GM21717 (cell line): ENCODE data around the gene PSMB3.
A peak's percentile ranks its signal among the peaks of the same experiment; 100 is the strongest.
"Not testable (repeated sequence)": the region's sequence is repeated elsewhere in the genome, so short reads cannot be mapped to it uniquely, and the experiment has no call there.

Experiments used
- ATAC-seq: cut with Tn5 transposase; IDR thresholded peaks from one replicate; pipeline ENCODE4 v1.9.1; 2021; ENCODE audit warnings: mild to moderate bottlenecking, moderate library complexity; ENCODE audit not compliant: unreplicated experiment

PSMB3 gene

DNA sequence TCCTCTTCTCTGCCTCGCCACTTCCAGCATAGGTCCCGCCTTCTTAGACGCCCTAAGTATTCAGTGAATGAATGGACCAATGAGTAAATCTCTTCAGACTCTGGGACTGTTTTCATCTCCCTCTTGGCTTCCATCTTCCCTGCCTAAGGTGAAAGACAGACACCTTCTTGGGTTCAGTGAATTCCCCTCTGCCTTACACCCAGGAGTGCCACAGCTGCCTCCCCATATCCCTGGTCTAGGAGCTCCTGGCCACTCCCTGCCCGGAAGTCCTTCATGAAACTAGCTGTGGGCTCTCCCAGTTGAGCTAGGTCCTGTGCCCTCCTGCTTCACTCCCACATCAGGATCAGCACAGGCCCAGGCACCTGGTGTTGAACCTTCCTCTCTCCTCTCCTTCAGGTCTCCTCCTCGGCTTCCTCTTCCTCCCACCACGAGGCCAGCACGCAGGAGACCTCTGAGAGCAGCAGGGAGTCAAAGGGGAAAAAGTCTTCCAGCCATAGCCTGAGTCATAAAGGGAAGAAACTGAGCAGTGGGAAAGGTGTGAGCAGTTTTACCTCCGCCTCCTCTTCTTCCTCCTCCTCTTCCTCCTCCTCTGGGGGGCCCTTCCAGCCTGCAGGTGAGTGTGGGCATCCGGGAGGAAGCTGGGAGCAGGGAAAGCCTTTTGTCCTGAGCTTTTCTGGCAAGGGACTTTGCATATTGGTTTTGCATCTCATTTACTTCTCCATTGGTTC, 37.2 kb upstream of the PSMB3 start:
- no peak for ATAC-seq

DNA sequence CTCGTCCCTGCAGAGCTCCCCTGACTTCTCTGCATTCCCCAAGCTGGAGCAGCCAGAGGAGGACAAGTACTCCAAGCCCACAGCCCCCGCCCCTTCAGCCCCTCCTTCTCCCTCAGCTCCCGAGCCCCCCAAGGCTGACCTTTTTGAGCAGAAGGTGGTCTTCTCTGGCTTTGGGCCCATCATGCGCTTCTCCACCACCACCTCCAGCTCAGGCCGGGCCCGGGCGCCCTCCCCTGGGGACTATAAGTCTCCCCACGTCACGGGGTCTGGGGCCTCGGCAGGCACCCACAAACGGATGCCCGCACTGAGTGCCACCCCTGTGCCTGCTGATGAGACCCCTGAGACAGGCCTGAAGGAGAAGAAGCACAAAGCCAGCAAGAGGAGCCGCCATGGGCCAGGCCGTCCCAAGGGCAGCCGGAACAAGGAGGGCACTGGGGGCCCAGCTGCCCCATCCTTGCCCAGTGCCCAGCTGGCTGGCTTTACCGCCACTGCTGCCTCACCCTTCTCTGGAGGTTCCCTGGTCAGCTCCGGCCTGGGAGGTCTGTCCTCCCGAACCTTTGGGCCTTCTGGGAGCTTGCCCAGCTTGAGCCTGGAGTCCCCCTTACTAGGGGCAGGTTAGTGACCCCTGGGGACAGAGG, 36.1 kb upstream of the PSMB3 start:
- no peak for ATAC-seq

DNA sequence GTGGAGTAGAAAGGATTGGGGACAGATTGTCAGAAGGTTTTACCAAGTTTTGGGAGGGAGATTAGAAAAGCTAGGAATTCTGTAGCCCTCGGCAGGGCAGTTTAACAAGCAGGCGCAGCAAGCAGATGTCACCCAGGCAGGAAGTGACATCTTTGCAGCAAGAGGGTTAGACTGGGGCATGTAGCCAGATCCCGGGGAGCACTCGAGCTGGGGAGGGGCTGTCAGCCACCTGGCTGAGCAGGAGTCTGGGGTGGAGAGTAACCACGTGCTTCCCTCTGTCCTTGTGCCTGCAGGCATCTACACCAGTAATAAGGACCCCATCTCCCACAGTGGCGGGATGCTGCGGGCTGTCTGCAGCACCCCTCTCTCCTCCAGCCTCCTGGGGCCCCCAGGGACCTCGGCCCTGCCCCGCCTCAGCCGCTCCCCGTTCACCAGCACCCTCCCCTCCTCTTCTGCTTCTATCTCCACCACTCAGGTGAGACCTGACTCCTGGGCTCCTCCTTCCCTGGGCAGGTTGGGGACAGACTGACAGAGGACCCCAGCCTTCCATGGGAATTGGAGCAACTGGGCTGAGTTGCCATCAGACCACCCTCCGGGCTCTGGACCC, 35.3 kb upstream of the PSMB3 start:
- ATAC-seq: no peak

DNA sequence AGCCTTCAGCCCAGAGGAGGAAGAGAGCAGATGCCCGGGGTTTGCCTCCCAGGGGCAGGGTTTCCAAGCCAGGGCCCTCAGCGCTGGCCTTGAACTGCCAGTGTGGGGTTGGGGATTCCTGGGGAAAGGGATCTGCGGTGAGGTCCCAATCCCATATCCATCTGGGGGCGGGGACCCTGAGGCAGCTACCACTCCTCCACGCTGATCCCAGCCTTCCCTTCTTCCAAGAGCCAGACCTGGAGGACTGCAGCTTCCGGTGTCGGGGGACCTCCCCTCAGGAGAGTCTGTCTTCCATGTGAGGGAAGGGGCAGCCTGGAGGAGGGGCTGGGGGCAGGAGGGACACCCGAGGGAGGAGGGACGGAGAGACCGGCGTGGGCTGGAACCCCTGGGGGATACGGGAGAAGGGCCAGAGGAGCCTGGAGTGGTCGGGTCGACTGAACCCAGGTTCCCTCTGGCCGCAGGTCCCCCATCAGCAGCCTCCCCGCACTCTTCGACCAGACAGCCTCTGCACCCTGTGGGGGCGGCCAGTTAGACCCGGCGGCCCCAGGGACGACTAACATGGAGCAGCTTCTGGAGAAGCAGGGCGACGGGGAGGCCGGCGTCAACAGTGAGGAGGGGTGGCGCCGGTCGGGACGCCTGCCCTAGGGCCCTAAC, 33.1 kb upstream of the PSMB3 start:
- no peak for ATAC-seq

DNA sequence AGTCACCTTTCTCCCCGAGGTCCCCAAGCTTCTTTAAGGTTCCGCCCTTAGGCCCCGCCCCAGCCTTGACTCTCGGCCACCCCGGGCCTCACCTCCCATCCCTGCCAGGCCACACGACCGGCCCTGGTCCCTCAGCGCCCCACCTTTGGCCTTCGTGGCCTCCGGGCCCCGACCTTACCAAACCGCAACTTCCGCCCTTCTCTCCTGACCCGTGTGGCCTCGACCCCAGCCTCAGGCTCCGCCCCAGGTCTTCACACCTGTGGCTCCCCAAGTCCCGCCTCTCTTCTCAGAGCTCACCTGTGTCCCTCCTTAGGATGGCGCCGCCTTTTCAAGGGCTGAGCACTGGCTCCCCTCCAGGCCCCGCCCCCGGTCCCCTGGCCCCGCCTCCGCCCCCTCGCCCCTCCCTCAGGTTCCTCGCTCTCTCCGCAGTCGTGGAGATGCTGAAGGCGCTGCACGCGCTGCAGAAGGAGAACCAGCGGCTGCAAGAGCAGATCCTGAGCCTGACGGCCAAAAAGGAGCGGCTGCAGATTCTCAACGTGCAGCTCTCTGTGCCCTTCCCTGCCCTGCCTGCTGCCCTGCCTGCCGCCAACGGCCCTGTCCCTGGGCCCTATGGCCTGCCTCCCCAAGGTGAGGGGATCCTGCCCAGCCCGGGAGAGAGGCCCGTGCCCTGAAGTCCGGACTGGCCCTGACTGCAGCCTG, 32.4 kb upstream of the PSMB3 start:
- ATAC-seq: no peak

DNA sequence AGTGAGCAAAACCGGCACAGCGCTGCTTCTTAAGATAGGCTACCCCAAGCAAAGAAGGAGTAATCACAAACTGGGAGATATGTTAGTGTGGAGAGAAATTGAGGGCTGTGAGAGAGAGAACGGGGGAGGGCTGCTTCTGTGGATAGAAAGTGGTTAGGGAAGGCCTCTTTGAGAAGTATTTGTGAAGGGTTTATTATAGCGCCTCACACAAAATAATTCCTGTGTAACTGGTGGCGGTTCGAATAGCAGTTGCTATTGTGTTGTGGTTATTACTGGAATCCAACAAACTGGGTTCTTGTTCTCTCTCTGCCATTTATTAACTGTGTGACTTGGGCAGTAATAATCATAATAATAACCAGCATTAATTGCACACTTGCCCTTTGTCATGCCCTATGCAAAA, 31.6 kb upstream of the PSMB3 start:
- no peak for ATAC-seq

DNA sequence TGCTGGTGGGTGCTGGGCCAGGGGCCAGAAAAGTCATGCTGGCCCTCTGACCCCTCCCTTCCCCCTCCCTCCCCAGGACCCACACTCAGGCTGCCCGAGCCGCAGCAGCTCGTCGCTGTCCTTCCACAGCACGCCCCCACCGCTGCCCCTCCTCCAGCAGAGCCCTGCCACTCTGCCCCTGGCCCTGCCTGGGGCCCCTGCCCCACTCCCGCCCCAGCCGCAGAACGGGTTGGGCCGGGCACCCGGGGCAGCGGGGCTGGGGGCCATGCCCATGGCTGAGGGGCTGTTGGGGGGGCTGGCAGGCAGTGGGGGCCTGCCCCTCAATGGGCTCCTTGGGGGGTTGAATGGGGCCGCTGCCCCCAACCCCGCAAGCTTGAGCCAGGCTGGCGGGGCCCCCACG, 30.7 kb upstream of the PSMB3 start:
- no peak for ATAC-seq

DNA sequence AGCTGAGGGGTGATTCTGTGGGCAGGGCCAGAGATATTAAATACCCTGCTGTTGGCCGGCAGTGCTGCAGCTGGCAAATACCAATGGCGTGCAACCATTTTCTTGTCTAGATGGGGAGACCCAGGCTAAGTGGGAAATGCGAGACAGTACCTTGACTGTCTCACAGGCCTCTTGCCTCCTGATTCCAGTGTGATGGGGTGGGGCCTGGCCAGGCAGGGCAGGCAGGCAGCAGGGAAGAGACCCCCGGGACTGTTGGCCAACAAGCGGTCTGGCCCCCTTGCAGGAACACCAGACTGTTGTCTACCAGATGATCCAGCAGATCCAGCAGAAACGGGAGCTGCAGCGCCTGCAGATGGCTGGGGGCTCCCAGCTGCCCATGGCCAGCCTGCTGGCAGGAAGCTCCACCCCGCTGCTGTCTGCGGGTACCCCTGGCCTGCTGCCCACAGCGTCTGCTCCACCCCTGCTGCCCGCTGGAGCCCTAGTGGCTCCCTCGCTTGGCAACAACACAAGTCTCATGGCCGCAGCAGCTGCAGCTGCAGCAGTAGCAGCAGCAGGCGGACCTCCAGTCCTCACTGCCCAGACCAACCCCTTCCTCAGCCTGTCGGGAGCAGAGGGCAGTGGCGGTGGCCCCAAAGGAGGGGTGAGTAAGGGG, 28.1 kb upstream of the PSMB3 start:
- no peak for ATAC-seq

DNA sequence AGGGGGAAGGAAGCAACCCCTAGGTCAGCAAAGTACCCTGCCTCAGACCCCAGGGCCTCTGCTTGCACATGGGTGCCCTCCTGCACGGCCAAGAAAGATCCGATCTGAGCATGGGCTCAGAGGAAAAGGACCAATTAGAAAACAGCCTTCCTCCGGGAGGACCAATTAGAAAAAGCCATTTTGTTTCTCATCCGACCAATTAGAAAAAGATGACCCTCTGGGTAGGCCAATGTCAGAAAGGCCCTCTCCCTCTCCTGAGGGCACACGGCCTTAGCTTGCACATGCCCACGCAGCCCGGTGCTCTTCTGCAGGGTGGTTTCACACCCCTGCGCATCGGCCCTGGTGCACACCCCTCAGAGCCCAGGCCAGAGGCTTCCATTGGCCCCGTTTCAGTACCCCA, 27.5 kb upstream of the PSMB3 start:
- ATAC-seq: no peak

DNA sequence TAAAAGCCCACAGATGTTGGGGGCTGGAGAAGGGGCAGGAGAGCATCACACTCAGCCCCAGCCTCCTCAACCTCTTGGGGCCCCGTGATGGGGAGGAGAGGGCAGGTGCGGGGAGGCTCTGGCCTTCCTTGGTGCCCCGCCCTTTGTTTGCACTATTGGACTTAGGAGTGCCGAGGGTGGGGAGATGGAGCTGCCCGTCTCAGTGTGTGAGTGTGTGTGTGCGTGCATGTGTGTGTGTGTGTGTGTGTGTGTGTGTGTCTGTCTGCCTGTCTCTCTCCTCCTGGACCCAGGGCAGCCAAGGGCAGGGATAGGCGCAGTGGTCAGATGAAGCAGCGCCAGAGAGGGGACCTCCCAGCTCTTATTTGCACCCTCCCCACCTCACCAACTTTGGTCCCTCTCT, 26.4 kb upstream of the PSMB3 start:
- not testable (repeated sequence) for ATAC-seq

DNA sequence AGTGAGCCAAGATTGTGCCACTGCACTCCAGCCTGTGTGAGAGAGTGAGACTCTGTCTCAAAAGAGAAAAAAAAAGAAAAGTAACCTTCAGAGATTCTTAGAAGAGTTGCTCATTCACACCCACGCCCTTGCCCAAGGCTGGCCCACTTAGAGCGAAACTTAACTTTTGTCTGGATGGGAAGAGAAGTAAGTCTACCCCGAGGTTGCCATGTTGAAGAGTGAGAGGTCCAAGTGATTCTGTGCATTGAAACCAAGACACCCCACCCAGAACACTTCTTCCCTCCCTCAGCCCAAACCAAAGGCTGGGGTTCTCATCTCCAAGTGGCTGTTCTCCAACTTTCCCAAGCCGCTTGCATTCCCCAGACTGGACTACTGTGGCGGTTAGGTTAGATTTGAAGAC, 24.8 kb upstream of the PSMB3 start:
- no peak for ATAC-seq

DNA sequence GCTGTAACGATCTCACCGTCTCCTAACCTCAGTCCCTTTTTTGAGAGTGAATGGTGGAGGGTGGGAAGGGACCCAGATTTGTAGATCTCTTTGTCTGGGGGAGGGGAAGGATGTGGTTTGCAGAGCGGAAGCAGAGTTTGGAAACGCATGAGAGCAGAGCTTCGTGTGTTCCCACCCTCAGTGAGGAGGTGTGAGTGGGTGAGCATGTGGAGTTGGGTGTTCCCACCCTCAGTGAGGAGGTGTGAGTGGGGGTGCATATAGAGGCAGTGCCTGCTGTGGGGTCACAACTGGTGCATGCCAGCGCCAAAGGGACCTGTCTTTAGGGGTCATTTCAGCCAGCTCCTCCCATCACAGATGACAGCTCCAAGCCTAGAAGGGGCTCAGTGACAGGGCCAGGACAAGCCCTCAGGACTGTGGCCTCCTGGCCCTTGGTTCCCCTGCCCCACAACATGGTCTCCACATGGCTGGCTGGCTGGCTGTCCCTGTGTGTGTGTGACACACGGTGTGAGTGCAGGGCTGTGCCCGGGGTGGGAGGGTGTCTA, 24.2 kb upstream of the PSMB3 start:
- no peak for ATAC-seq

DNA sequence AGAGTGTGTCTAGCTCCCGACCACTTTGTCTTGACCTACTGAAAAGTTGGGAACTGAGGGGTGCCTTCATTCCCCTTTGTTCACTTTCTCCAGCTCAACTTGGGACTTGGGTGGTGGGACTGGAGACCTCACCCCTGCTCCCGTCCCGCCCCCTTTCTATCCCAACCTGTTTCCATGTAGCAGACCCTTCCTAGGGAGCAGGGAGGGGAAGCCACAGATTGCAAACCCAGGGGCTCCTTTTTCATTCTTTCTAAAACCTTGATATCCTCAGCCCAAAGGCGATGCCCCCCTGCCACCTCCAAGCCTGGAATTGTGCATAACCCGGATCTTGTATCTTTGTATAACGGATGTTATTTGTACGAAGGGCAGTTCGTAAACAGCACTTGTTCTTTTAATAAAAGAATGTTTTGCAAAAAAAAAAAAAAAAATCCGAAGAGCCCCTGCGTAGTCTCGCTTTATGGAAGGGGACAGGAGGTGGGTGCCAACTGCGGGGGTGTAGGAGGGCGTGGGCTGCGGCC, 23.1 kb upstream of the PSMB3 start:
- ATAC-seq: no peak

DNA sequence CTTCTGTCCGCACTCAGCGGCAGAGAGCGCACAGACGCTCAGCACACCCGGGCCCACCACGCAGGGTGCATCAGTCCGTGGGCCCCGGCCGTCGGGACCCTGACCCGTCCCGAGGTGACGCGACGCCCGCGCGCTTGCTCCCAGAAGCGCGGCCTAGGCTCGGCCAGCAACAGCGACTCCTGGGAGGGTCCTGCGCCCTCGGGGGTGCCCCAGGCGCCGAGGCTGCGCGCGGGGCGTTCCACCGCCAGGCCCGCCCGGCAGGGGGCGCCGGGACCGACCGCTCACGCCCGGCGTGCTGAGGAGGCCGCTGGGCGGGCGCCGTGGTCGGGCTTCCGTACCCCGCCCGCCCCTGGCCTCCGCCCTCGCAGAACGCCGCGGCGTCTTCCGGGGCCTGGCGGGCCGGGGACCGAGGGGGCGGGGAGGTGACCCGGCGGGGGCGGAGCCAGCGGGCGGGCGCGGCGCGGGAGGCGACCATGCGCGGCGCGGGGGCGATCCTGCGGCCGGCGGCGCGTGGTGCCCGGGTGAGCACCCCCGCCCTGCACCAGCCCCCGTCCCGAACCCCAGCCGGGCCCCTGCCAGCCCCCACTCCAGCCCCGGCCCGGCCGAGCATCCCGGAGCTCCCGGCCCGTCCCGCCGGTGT, 22.5 kb upstream of the PSMB3 start, which contains the start of gene CISD3:
Gene CISD3 (plus strand): TSS at position 456 of the 640 bp plus-strand sequence. CDS start 18 bp downstream, at position 474.
- peak; percentile 54 for ATAC-seq

DNA sequence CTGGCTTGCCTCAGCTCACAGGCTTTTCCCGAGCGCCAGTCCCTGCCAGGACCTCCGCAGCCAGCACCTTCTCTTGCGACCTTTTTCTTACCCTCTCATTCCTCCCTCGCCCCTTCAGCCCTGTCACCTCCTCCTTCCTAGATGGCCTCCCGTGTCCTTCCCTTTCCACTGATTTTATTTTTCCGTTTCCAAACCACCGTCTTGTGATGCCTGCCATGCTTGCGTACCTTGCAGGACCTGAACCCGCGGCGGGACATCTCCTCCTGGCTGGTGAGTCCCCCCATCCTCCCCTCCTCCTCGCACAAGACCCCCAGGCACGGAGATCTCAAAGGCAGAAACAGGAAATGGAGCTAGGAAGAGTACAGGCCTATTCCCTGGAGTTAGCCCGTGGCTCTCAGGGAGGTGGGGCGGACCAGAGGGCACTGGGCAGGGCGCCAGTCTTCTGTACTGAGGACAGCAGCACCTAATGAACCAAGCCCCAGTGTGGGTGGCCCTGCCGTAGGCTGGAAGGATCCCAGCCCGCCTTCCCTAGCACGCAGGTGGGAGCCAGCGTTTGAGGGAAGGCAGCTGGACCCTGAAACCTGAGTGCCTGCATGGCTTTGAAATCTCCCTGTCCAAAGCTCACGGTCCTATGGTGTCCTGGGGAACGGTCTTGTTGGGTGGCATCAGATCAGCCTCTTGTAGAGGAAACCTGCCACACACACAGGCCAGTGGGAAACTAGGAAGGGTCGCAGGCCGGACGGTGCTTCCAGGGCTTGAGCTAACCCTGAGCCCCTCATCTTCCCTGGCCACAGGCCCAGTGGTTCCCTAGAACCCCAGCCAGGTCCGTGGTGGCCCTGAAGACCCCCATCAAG, 21.8 kb upstream of the PSMB3 start:
- ATAC-seq: no peak

DNA sequence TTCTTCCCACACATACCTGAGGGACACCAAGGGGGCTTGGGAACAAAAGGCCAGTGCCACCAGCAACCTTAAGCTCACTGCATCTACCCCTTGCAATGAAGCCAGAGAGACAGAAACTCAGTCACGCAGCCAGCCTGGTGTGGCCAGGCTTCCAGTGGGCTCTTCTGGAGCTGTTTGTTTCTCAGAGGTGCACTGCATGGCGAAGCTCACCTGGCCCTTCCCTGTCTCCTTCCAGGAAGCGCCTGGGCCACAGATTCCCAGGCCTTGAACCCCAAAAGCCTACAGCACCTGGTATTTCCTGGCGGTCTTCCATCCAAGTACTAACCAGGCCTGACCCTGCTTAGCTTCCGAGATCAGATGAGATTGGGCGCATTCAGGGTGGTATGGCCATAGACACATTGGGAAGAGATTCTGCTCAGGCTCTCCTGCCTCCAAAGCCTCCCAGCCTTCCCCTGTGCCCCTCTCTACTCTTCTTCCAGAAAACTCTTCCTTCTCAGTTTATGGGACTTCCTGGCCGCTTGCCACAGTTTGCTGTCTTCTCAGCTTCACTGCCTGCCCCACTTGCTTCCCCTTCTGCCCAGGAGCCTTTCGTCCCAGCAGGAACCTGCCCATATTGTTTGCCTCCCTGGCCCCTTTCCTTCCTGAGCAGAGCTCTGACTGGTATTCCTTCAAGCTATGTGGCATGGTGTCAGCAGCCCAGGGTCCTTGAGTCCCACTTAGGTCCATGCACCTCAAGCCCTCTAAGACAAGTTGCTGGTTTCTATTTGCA, 20.8 kb upstream of the PSMB3 start:
- ATAC-seq: no peak

DNA sequence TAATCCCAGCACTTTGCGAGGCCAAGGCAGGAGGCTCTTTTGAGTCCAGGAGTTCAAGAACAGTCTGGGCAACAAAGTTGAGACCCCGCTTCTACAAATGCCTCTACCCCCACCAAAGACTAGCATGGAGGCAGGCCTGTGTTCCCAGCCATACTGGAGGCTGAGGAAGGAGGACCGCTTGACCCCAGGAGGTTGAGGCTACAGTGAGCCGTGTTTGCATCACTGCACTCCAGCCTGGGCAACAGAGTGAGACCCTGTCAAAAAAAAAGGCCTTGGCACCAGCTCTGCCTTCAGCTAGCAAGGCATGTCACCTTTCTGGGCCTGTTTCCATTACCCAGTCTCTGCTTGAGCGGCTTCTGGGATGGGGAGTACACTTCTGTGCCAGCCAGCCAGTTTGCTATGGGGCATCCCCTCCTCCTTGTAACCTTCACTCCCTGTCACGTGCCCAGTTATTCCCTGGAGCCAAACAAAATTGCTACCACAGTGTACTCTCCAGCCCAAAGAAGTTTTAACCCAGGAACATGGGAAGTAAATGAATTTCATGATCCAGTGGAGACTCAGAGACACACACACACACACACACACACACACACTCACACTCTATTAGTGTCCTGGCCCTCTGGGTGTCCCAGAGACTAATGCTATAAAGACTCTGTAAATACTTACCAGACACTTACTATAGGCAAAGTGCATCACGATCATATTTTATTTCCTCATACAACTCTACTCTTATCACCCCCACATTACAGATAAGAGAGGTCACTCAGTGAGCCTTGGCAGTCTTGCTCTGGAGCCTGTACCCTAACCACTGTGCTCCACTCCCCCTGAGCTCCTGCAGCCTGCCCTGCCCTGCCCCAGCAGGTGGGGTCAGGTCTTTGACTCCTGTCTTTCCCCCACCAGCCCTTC, 19.9 kb upstream of the PSMB3 start:
- ATAC-seq: no peak
